Glomerular endothelial cell (primary cell): ENCODE results near the gene CSNK2A2. TPM values are rescaled to one million over a fixed set of nuclear protein-coding genes. Genes with fewer than 3 reads are reported as not detected.

Experiments
- DNase-seq: peaks from one replicate; pipeline ENCODE4 v3.0.0-alpha.2; 2011; ENCODE audit warnings: low read depth, low spot score; ENCODE audit errors: extremely low read depth
- total RNA-seq: library from RNA; depleted of rRNA; stranded (reverse); fragments of >200 nt; gene quantifications from 2 replicates; pipeline ENCODE4 v1.2.3, GENCODE V29; 2015

CSNK2A2 gene
- total RNA-seq, 1 donor from 2014 or later: 68.8 TPM

DNA sequence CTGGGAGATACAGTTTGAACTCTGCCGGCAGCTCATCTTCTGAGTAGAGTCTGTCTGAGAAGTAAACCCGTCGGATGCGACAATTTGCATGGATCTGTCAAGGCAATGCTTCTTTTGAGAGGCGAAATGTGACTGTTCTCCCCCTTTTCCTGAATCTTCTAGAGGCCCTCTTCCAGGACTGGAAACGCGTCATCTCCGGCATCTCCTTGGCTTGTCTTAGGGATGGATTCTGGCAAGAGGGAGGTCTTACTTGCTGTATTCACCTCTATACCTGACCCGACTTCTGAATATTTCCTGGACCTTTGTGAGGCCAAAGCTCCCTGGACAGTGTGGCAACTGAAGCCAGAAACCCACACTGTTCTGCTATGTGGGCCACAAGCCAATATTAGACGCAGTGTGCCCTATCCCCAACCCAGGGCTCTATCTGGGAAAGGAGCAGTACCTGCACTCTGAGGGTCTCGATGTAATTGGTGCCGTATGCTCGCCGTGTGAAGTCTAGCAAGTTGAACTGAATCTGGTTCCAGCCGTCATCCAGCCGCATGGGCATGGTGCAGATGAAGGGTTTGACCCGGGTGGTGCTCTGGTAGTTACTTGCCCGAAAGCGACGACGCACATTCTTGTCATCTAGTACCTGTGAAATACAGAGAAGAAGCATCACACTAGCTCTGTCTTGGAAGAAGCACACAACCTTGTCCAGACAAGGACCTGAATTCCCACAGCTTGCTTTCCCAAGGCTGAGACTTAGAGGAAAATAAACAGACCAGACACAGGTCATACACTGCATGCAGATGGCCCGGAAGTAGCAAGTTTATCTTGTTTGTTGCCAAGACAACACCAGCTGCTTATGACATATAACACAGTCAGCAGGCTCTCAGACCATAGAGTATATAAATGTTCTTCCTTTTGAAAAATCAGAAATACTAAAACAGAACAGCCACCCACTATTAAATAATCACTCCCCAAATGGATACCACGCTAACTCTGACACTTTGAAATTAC lies 82.8 kb downstream of the CSNK2A2 start:
- DNase-seq: no peak

DNA sequence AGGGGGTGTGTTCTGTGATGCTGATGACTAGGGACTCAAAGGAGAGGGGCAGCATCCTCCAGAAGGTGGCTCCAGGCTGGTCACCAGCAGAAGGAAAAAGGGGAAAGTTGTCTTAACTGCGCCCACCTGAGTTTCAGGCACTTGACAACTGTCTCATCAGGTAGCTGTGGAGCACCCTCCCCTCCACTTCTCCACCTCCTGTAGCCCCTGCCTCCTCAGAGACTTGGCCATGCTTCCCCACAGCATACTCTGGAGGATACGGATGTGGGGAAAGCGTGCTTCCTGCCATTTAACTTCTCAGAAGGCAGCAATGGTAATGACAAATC lies 86.6 kb downstream of the CSNK2A2 start:
- no peak for DNase-seq

DNA sequence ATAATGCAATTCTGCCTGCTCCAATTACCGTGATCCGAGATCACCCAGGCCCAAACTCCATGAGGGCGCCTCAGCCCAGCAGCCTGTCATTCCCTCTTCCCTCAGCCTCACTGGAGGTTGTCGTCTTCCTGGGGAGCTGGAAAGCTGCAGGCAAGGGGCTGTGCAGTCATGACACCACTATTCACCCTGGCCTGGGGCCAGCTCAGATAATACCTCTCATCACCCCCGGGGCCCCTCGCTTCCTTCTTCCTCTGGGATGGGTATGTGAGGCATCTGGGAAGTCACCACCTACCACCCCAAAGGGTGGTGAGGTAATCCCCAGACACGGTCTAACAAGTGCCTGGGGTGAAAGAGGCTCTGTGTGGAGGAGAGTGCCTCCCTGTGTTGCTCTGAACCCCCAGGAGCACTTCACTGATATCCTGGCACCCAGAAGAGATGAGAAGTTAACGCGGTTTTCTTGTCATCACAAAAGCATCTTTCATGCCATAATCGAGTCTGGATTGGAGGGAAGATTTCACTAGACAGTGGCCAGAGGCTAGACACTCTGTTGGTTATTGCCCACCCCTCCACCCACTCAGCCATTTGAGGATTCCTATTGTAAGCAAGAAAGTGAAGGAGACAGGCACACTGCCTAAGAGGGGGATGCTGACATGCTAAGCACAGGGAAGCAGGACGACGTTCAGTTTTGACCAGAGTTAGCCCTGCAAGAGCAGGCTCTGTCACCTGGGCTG lies 87.2 kb downstream of the CSNK2A2 start:
- DNase-seq: no peak

DNA sequence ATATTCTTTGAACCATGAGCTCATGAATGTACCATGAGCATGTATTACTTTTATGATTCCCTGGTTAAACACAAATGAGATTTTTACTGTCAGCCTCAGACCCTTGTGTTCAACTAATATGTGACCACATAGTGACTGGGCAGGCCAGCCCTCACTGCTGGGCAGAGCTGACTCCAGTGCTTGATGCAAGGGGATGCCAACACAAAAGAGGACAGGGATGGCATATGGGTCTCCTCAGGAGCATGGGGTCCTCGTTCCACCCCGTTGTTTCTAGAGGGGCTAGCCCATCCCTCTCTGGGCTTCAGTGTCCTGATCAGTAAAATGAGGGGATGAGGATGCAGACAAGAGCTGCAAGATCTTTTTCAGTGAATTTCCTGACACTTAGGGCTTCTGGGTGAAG lies 88.0 kb downstream of the CSNK2A2 start:
- no peak for DNase-seq

DNA sequence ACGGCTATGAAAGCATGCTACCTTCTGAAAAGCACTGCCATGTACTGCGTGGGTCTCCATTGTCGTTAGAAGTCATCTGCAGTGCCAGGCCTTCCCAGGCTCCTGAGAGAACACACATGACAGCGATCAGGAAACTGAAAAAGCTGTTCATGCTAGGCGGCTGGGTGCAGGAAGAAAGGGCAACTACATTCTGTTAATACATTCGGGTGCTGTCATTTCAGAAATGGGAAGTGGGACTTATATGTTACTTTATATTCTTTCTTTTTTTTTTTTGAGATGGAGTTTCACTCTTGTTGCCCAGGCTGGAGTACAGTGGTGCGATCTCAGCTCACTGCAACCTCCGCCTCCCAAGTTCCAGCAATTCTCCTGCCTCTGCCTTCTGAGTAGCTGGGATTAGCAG lies 88.6 kb downstream of the CSNK2A2 start:
- DNase-seq: no peak

Other genes with a start within 250 kb of the CSNK2A2 start
- gene CNGB1, start 227.0 kb downstream of the CSNK2A2 start, total RNA-seq: not detected in 2 replicates
- gene ZNF319, start 197.4 kb downstream of the CSNK2A2 start, total RNA-seq: 10.8 and 11.3 TPM in 2 replicates
- gene USB1, start 196.7 kb downstream of the CSNK2A2 start, total RNA-seq: 76.5 and 85.7 TPM in 2 replicates
- 41.2 and 60.8 TPM in 2 replicates for gene MMP15, start 172.4 kb downstream of the CSNK2A2 start, total RNA-seq
- gene CFAP20, start 68.7 kb downstream of the CSNK2A2 start, total RNA-seq: 58.1 and 71.5 TPM in 2 replicates
- not detected in 2 replicates for gene PRSS54, start 96.9 kb upstream of the CSNK2A2 start, total RNA-seq
- 6.2 and 7.2 TPM in 2 replicates for gene GINS3, start 194.4 kb upstream of the CSNK2A2 start, total RNA-seq